Midbrain (tissue), 1 donor: ENCODE results near the gene CLMN.
"Not testable (repeated sequence)": the region's sequence is repeated elsewhere in the genome, so short reads cannot be mapped to it uniquely, and the experiment has no call there.

Experiments used
- DNase-seq: peaks from one replicate; lab custom pipeline; 2025; lab: John Stamatoyannopoulos, UW

CLMN gene

GRCh38 chr14:95163666-95164065, 156.0 kb downstream of the CLMN start:
- no peak for DNase-seq

- DNase-seq: no peak
These were observed 156.6 kb downstream of the CLMN start for GRCh38 chr14:95163132-95163531.

GRCh38 chr14:95162641-95163040, 157.1 kb downstream of the CLMN start:
- no peak for DNase-seq

GRCh38 chr14:95157327-95158189, 162.2 kb downstream of the CLMN start, which contains the start of gene DICER1:
Gene DICER1, minus strand, starts transcription at chr14:95157529. Its CDS starts 24,071 bp downstream, at chr14:95133458.
- peak; percentile 98 for DNase-seq

- DNase-seq: no peak
These were observed 162.7 kb downstream of the CLMN start for GRCh38 chr14:95157048-95157326.

GRCh38 chr14:95156161-95157047, 163.3 kb downstream of the CLMN start:
- peak; percentile 38 for DNase-seq

- no peak for DNase-seq
These were observed 164.7 kb downstream of the CLMN start for GRCh38 chr14:95155045-95155444.

- DNase-seq: no peak
These were observed 165.8 kb downstream of the CLMN start for GRCh38 chr14:95153866-95154265.

GRCh38 chr14:95151561-95151960, 168.1 kb downstream of the CLMN start:
- DNase-seq: no peak

GRCh38 chr14:95150910-95151309, 168.8 kb downstream of the CLMN start:
- DNase-seq: no peak

- DNase-seq: no peak
These were observed 170.3 kb downstream of the CLMN start for GRCh38 chr14:95149441-95149840.

- DNase-seq: no peak
These were observed 172.1 kb downstream of the CLMN start for GRCh38 chr14:95147597-95147996.

- no peak for DNase-seq
These were observed 173.5 kb downstream of the CLMN start for GRCh38 chr14:95146079-95146771.

- DNase-seq: no peak
These were observed 174.9 kb downstream of the CLMN start for GRCh38 chr14:95144849-95145248.

- DNase-seq: peak; percentile 42
These were observed 175.7 kb downstream of the CLMN start for GRCh38 chr14:95143808-95144620.

GRCh38 chr14:95142208-95142607, 177.5 kb downstream of the CLMN start:
- DNase-seq: no peak

- no peak for DNase-seq
These were observed 178.0 kb downstream of the CLMN start for GRCh38 chr14:95141684-95142083.

- peak; percentile 47 for DNase-seq
These were observed 179.4 kb downstream of the CLMN start for GRCh38 chr14:95140060-95140858.

- no peak for DNase-seq
These were observed 180.8 kb downstream of the CLMN start for GRCh38 chr14:95138876-95139275.

- DNase-seq: not testable (repeated sequence)
These were observed 181.3 kb downstream of the CLMN start for GRCh38 chr14:95138455-95138854.

- peak; percentile 41 for DNase-seq
These were observed 181.9 kb downstream of the CLMN start for GRCh38 chr14:95137804-95138167.
